Esophagus squamous epithelium (tissue), 4 donors: ENCODE measurements around the gene ZNF593.

Experiments
- POLR2A ChIP-seq, 4 donors: fragments of 450-650 bp; IDR thresholded peaks; one replicate each; pipeline ENCODE4 v1.6.1; 2017; ENCODE audit warnings: antibody characterized with exemption in 4 of 4, mild to moderate bottlenecking in 4 of 4, moderate library complexity in 3 of 4
- TF ChIP-seq, protein P1 (sequence below), 6 experiments: fragments of 450-650 bp in 4 of 6; fragments of 200-600 bp in 2 of 6; sonication (generic) in 2 of 6; IDR thresholded peaks; one replicate each; pipeline ENCODE4 v1.5.1; 2016 to 2019; ENCODE audit warnings: antibody characterized with exemption in 6 of 6, mild to moderate bottlenecking in 4 of 6, moderate library complexity in 4 of 6

DNA sequence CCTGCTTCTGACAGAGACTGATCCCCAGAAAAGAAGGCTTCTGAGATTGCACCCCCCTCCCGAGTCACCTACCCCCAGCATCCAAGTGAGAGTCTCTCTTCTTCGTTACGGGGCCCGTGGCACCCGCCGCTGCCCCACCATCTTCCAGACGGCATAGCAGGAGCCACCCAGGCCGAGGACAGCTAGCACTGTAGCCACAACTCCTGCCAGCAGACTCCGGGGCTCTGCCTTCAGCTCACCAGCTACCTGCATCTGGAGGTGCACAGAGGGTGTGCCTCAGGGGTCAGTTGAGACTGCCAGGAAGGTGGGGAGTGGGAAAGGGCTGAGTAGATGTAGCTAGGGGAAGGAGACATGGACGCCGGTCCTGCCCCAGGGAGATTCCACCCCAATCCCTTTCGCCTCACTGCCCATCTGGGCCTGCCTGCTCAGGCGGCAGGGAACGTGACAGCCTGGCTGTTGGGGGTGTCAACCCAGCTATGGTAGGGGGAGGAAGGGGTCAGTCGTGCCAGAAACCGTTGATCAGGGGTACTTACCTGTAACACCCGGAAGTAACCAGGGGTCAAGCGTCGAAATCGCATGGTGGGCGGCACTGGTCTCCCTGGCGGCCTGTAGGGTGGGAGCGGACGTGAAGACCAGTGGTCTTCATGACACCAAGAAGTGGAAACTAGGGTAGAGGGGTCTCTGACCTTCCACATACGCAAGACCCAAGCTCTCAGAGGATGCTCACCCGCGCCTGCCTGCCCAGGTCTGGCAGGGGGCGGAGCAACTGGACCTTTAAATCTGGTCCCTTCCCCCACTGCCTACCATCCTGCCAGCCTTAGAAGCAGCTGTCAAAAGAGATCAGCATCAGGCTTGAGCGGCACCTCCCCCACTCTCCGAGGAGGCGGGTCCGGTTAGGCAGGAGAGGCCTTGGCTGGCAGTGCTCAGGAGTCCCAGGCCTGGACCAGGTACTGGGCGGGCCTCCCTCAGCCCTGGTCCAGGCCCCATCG, 1.7 kb downstream of the ZNF593 start, which contains the start of gene ZNF593OS:
- TF ChIP-seq, protein P1, sequence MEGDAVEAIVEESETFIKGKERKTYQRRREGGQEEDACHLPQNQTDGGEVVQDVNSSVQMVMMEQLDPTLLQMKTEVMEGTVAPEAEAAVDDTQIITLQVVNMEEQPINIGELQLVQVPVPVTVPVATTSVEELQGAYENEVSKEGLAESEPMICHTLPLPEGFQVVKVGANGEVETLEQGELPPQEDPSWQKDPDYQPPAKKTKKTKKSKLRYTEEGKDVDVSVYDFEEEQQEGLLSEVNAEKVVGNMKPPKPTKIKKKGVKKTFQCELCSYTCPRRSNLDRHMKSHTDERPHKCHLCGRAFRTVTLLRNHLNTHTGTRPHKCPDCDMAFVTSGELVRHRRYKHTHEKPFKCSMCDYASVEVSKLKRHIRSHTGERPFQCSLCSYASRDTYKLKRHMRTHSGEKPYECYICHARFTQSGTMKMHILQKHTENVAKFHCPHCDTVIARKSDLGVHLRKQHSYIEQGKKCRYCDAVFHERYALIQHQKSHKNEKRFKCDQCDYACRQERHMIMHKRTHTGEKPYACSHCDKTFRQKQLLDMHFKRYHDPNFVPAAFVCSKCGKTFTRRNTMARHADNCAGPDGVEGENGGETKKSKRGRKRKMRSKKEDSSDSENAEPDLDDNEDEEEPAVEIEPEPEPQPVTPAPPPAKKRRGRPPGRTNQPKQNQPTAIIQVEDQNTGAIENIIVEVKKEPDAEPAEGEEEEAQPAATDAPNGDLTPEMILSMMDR (IDR thresholded peaks at IDR 0.05), result no peak
- no peak for TF ChIP-seq POLR2A (IDR thresholded peaks at IDR 0.05)
